GM19239 (cell line): Measurements from ENCODE around the gene TNFSF10.
A peak's percentile ranks its signal among the peaks of the same experiment; 100 is the strongest.
"Not testable (repeated sequence)": the region's sequence is repeated elsewhere in the genome, so short reads cannot be mapped to it uniquely, and the experiment has no call there.

ENCODE experiments used
- DNase-seq: peaks from one replicate; pipeline ENCODE4 v3.0.0; 2011; ENCODE audit warnings: low spot score; ENCODE audit not compliant: insufficient read length
- FAIRE-seq: peaks from 2 replicates; lab custom pipeline; 2011; peaks lifted over from hg19 to GRCh38; lab: Jason Lieb, UNC

TNFSF10 gene

GRCh38 chr3:172522871-172523818 lies at the start of gene TNFSF10:
Gene TNFSF10, minus strand, starts transcription at chr3:172523430. Its CDS starts 46 bp downstream, at chr3:172523384.
- peak; percentile 96 for FAIRE-seq
- peak; percentile 47 for DNase-seq

GRCh38 chr3:172569128-172570008 lies 46.1 kb upstream of the TNFSF10 start:
- DNase-seq (no peak), FAIRE-seq (no peak)

- no peak for DNase-seq
- FAIRE-seq, result no peak
These were observed 45.5 kb upstream of the TNFSF10 start for GRCh38 chr3:172568701-172569100.

- FAIRE-seq, DNase-seq: not testable (repeated sequence)
These were observed 43.6 kb upstream of the TNFSF10 start for GRCh38 chr3:172566785-172567184.

- DNase-seq, result no peak
- no peak for FAIRE-seq
These were observed 41.3 kb upstream of the TNFSF10 start for GRCh38 chr3:172564499-172564898.

GRCh38 chr3:172562871-172563865 lies 39.9 kb upstream of the TNFSF10 start:
- DNase-seq, result no peak
- FAIRE-seq, result peak; percentile 84

GRCh38 chr3:172561897-172562640 lies 38.8 kb upstream of the TNFSF10 start:
- DNase-seq (no peak), FAIRE-seq (peak; percentile 53)

- no peak for FAIRE-seq
These were observed 37.4 kb upstream of the TNFSF10 start for GRCh38 chr3:172560586-172560985.

GRCh38 chr3:172560026-172560425 lies 36.8 kb upstream of the TNFSF10 start:
- DNase-seq (no peak), FAIRE-seq (no peak)

More at GRCh38 chr3:172560586-172560985, 37.4 kb upstream of the TNFSF10 start:
- DNase-seq, result no peak

- FAIRE-seq (no peak), DNase-seq (no peak)
These were observed 35.8 kb upstream of the TNFSF10 start for GRCh38 chr3:172559020-172559419.

- no peak for FAIRE-seq
These were observed 34.4 kb upstream of the TNFSF10 start for GRCh38 chr3:172557515-172558220.

GRCh38 chr3:172553526-172554252 lies 30.5 kb upstream of the TNFSF10 start:
- FAIRE-seq (no peak), DNase-seq (no peak)

More at GRCh38 chr3:172557515-172558220, 34.4 kb upstream of the TNFSF10 start:
- DNase-seq, result no peak

GRCh38 chr3:172552607-172553006 lies 29.4 kb upstream of the TNFSF10 start:
- FAIRE-seq (no peak), DNase-seq (no peak)

- FAIRE-seq, result no peak
- DNase-seq, result no peak
These were observed 28.6 kb upstream of the TNFSF10 start for GRCh38 chr3:172551874-172552273.

- FAIRE-seq (no peak), DNase-seq (no peak)
These were observed 27.2 kb upstream of the TNFSF10 start for GRCh38 chr3:172550347-172550943.

- FAIRE-seq (no peak), DNase-seq (no peak)
These were observed 25.9 kb upstream of the TNFSF10 start for GRCh38 chr3:172549144-172549543.

- no peak for DNase-seq
- FAIRE-seq, result peak; percentile 59
These were observed 23.5 kb upstream of the TNFSF10 start for GRCh38 chr3:172546628-172547214.
